ENCODE measurements around the gene CHPT1. TPM values are rescaled to one million over a fixed set of nuclear protein-coding genes. Genes with fewer than 3 reads are reported as not detected.

The CHPT1 gene
- total and polyA plus RNA-seq, 2 donors (not counting 3 experiments of a cell fraction or from before 2014, with no cell fraction given) = 12.1 to 19.3 TPM

- no peak for FAIRE-seq
Measured at GRCh38 chr12:101777485-101777884, 80.0 kb downstream of the CHPT1 start.

GRCh38 chr12:101777978-101778377 is 80.5 kb downstream of the CHPT1 start:
- dilution Hi-C loops (cut with MboI; ENCODE audit: extremely low pct_ligation_motif_present, low sequenced_read_pairs) = no loop called here
- H3K4me2 ChIP-seq (ENCODE audit: insufficient read depth, low read length) = no peak overlapping the region
- H3K9me3 ChIP-seq (replicated peaks; ENCODE audit: control insufficient read depth, insufficient read depth, low read length) = no peaks in the 10 kb centered on the region
- no peak overlapping the region for H3K27ac ChIP-seq (ENCODE audit: insufficient read depth, low read depth, low read length)
- H3K27me3 ChIP-seq (ENCODE audit: control insufficient read depth in 2 of 2, insufficient read depth in 2 of 2, low read length in 2 of 2) = no peaks in the 10 kb centered on the region
- DNase-seq (ENCODE audit: low read depth, low spot score) (no peak), FAIRE-seq (no peak)
- BruUV-seq (replicated peaks) = no TSS peak
- H3K79me2 ChIP-seq (ENCODE audit: control insufficient read depth, insufficient read depth, low read length) = no peaks in the 10 kb centered on the region
- CTCF ChIA-PET = interaction anchor here (7.4 kb wide), 1 partner anchor 52 kb away, joined by 39 read pairs; the partner anchor contains the start of gene GNPTAB
- POLR2A ChIA-PET = no interaction called here
- H3K9ac ChIP-seq (replicated peaks; ENCODE audit: extremely low read depth, insufficient read depth, low read length) = no peak overlapping the region
- H3K4me3 ChIP-seq (replicated peaks in 1 of 3; ENCODE audit: insufficient read depth in 1 of 3, low read depth in 1 of 3, low read length in 3 of 3) = no peak overlapping the region
- no peak overlapping the region for H2AFZ ChIP-seq (ENCODE audit: low read depth, low read length)
- intact Hi-C loops (cut with micrococcal nuclease) = loop anchor here (10.0 kb wide), 1 partner anchor 347 kb away; the partner anchor contains the start of genes NUP37 and PARPBP
- H4K20me1 ChIP-seq (replicated peaks; ENCODE audit: control insufficient read depth, extremely low read depth, insufficient read depth, low read length) = no peaks in the 10 kb centered on the region
- TF ChIP-seq GATA2 (IDR thresholded peaks at IDR 0.05; ENCODE audit: insufficient read depth, insufficient read length, low read depth, low read length) (no peak), JUN (IDR thresholded peaks at IDR 0.05; ENCODE audit: borderline replicate concordance, insufficient read depth, insufficient read length, low read depth) (no peak), EZH2 (IDR thresholded peaks at IDR 0.05; ENCODE audit: borderline replicate concordance, low read depth, low read length, severe bottlenecking) (no peak), MYC (IDR thresholded peaks at IDR 0.05; ENCODE audit: low read depth, low read length) (no peak), POLR2AphosphoS5 (IDR thresholded peaks at IDR 0.05; ENCODE audit: insufficient read depth, low read depth, low read length) (no peak), MAX (IDR thresholded peaks at IDR 0.05; ENCODE audit: insufficient read depth, insufficient read length) (no peak), CTCF (IDR thresholded peaks at IDR 0.05; ENCODE audit: extremely low read depth in 1 of 2, insufficient read depth in 1 of 2, low read depth in 1 of 2, low read length in 2 of 2) (no peak)
- H3K9me1 ChIP-seq (replicated peaks; ENCODE audit: control insufficient read depth, extremely low read depth, insufficient read depth, low read length) = no peaks in the 10 kb centered on the region
- no peaks in the 10 kb centered on the region for H3K4me1 ChIP-seq (ENCODE audit: control insufficient read depth, extremely low read depth, insufficient read depth, low read length)
- H3K36me3 ChIP-seq (ENCODE audit: control insufficient read depth in 2 of 2, extremely low read depth in 1 of 2, insufficient read depth in 2 of 2, low read length in 2 of 2) = no peaks in the 10 kb centered on the region

More at GRCh38 chr12:101777485-101777884, 80.0 kb downstream of the CHPT1 start:
- Histone ChIP-seq H3K9me1 (replicated peaks; ENCODE audit: control insufficient read depth, extremely low read depth, insufficient read depth, low read length) (no peaks in the 10 kb centered on the region), H3K27me3 (ENCODE audit: control insufficient read depth in 2 of 2, insufficient read depth in 2 of 2, low read length in 2 of 2) (no peaks in the 10 kb centered on the region), H3K9ac (replicated peaks; ENCODE audit: extremely low read depth, insufficient read depth, low read length) (no peak overlapping the region), H3K27ac (ENCODE audit: insufficient read depth, low read depth, low read length) (no peak overlapping the region), H3K4me2 (ENCODE audit: insufficient read depth, low read length) (no peak overlapping the region), H3K36me3 (ENCODE audit: control insufficient read depth in 2 of 2, extremely low read depth in 1 of 2, insufficient read depth in 2 of 2, low read length in 2 of 2) (no peaks in the 10 kb centered on the region), H3K4me1 (ENCODE audit: control insufficient read depth, extremely low read depth, insufficient read depth, low read length) (no peaks in the 10 kb centered on the region), H3K4me3 (replicated peaks in 1 of 3; ENCODE audit: insufficient read depth in 1 of 3, low read depth in 1 of 3, low read length in 3 of 3) (no peak overlapping the region), H4K20me1 (replicated peaks; ENCODE audit: control insufficient read depth, extremely low read depth, insufficient read depth, low read length) (no peaks in the 10 kb centered on the region), H3K9me3 (replicated peaks; ENCODE audit: control insufficient read depth, insufficient read depth, low read length) (no peaks in the 10 kb centered on the region), H2AFZ (ENCODE audit: low read depth, low read length) (no peak overlapping the region), H3K79me2 (ENCODE audit: control insufficient read depth, insufficient read depth, low read length) (no peaks in the 10 kb centered on the region)
- intact Hi-C loops (cut with micrococcal nuclease) (loop anchor here (10.0 kb wide), 1 partner anchor 347 kb away; the partner anchor contains the start of genes NUP37 and PARPBP), dilution Hi-C loops (cut with MboI; ENCODE audit: extremely low pct_ligation_motif_present, low sequenced_read_pairs) (no loop called here)
- no peak for DNase-seq (ENCODE audit: low read depth, low spot score)
- TF ChIP-seq POLR2A (IDR thresholded peaks at IDR 0.05; ENCODE audit: low read depth, low read length) (no peak), MYC (IDR thresholded peaks at IDR 0.05; ENCODE audit: low read depth, low read length) (no peak), EZH2 (IDR thresholded peaks at IDR 0.05; ENCODE audit: borderline replicate concordance, low read depth, low read length, severe bottlenecking) (no peak)
- no TSS peak for BruUV-seq (replicated peaks)
- POLR2A ChIA-PET = no interaction called here
- CTCF ChIA-PET = interaction anchor here (2.6 to 7.4 kb wide), 2 partner anchors 53 to 63 kb away, joined by 13 to 39 read pairs; partner anchors contain the start of gene GNPTAB

Measured in endothelial cell of umbilical vein (primary cell).